ENCODE results near the gene FAM240B. TPM values are rescaled to one million over a fixed set of nuclear protein-coding genes. Genes with fewer than 3 reads are reported as not detected.

Gene FAM240B
- total and polyA plus RNA-seq, 2 experiments from 2014 or later = not detected

DNA sequence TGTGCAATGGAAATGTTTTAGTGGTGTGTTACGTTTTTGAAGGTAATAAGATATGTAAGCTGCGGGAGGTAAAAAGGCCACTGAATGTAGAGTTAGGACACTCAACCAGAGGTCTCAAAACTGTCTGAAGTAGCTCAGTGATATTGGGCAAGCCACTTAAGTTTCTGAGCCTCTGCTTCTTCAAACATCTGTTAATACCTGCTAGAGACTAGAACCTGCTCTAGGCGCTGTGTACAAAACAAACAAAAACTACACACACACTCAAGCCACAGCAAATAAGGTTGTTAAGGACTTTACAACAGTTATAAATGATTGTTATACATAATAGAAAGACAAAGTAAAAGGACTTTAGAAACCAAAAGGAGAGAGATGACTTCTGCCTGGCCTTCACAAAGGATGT lies 24.6 kb upstream of the FAM240B start:
- Histone ChIP-seq H3K36me3 (ENCODE audit: insufficient read depth) (no peaks in the 10 kb centered on the region), H3K4me3 (no peak overlapping the region), H3K79me2 (replicated peaks; ENCODE audit: insufficient read depth) (no peaks in the 10 kb centered on the region), H3K9me2 (ENCODE audit: insufficient read depth) (no peaks in the 10 kb centered on the region), H2AFZ (no peak overlapping the region), H3K4me2 (no peak overlapping the region), H4K20me1 (replicated peaks; ENCODE audit: insufficient read depth) (no peaks in the 10 kb centered on the region), H3F3A (replicated peaks; ENCODE audit: low read depth) (no peaks in the 10 kb centered on the region), H3K27ac (ENCODE audit: low read depth) (no peak overlapping the region), H3K4me1 (ENCODE audit: insufficient read depth) (no peaks in the 10 kb centered on the region), H3K27me3 (ENCODE audit: insufficient read depth) (no peaks in the 10 kb centered on the region)
- TF ChIP-seq ZNF331 (CRISPR knock-in tag; IDR thresholded peaks at IDR 0.05; ENCODE audit: low read depth) = no peak
- no peak for TF ChIP-seq CREB1 (CRISPR knock-in tag; IDR thresholded peaks at IDR 0.05; ENCODE audit: low read depth)
- no peak for TF ChIP-seq JUNB (IDR thresholded peaks at IDR 0.05; ENCODE audit: unreplicated experiment)
- DNase-seq (ENCODE audit: low spot score) (no peak), ATAC-seq (no peak)
- Mint-ChIP-seq H3K9me3 (no peaks in the 10 kb centered on the region), H3K27me3 (ENCODE audit: insufficient read depth, low read depth, poor library complexity) (no peaks in the 10 kb centered on the region), H3K36me3 (ENCODE audit: low read depth) (peaks cover 2% of the 10 kb centered on the region; the same call in 1 of the 3 replicates), H3K4me3 (no peak overlapping the region), H3K4me1 (no peaks in the 10 kb centered on the region), H3K27ac (no peak overlapping the region)

- no peak overlapping the region for H3K4me3 ChIP-seq
- no peak overlapping the region for H2AFZ ChIP-seq
- H3K9me2 ChIP-seq (ENCODE audit: insufficient read depth) = no peaks in the 10 kb centered on the region
- Mint-ChIP-seq H3K36me3 (ENCODE audit: low read depth) (no peaks in the 10 kb centered on the region), H3K4me1 (no peaks in the 10 kb centered on the region), H3K27me3 (ENCODE audit: insufficient read depth, low read depth, poor library complexity) (peaks cover 2% of the 10 kb centered on the region), H3K27ac (no peak overlapping the region), H3K9me3 (no peaks in the 10 kb centered on the region), H3K4me3 (no peak overlapping the region)
- H3K4me2 ChIP-seq = no peak overlapping the region
- no peaks in the 10 kb centered on the region for H3K4me1 ChIP-seq (ENCODE audit: insufficient read depth)
- H3K36me3 ChIP-seq (ENCODE audit: insufficient read depth) = no peaks in the 10 kb centered on the region
- ATAC-seq (no peak), DNase-seq (ENCODE audit: low spot score) (no peak)
- H3K27me3 ChIP-seq (ENCODE audit: insufficient read depth) = no peaks in the 10 kb centered on the region
- no peak overlapping the region for H3K27ac ChIP-seq (ENCODE audit: low read depth)
- no peaks in the 10 kb centered on the region for H3K79me2 ChIP-seq (replicated peaks; ENCODE audit: insufficient read depth)
- H4K20me1 ChIP-seq (replicated peaks; ENCODE audit: insufficient read depth) = no peaks in the 10 kb centered on the region
- H3F3A ChIP-seq (replicated peaks; ENCODE audit: low read depth) = no peaks in the 10 kb centered on the region
- TF ChIP-seq EZH2phosphoT487 (IDR thresholded peaks at IDR 0.05; ENCODE audit: unreplicated experiment) (no peak), CREB1 (CRISPR knock-in tag; IDR thresholded peaks at IDR 0.05; ENCODE audit: low read depth) (no peak), ZNF114 (CRISPR knock-in tag; IDR thresholded peaks at IDR 0.05) (no peak), STAT1 (IDR thresholded peaks at IDR 0.05; ENCODE audit: unreplicated experiment) (no peak), CTCF (conservative IDR thresholded peaks at IDR 0.05; ENCODE audit: low read depth in 2 of 2) (no peak), ZNF462 (CRISPR knock-in tag; IDR thresholded peaks at IDR 0.05) (no peak), NANOG (IDR thresholded peaks at IDR 0.05; ENCODE audit: borderline replicate concordance) (no peak), REST (IDR thresholded peaks at IDR 0.05; ENCODE audit: unreplicated experiment) (no peak)
Observed at GRCh38 chr9:38737246-38737645, 17.3 kb upstream of the FAM240B start.

All from GM23338 (cell line).